Liver (tissue), 9 donors: ENCODE data around the gene SPTBN1. TPM values are rescaled to one million over a fixed set of nuclear protein-coding genes. Genes with fewer than 3 reads are reported as not detected.

Experiments used
- DNase-seq: peaks from one replicate; pipeline ENCODE4 v3.0.0-alpha.2; 2017; ENCODE audit warnings: low spot score
- H3K27ac ChIP-seq, 2 donors: one replicate each; pipeline ENCODE4 v1.7.0; 2013; ENCODE audit warnings: inconsistent platforms in 2 of 2, low read length in 2 of 2, control low read depth in 1 of 2, low read depth in 1 of 2, mild to moderate bottlenecking in 1 of 2
- H3K27me3 ChIP-seq, 4 donors: one replicate each; pipeline versions ENCODE4 v1.6.1 to v1.7.0; 2013; ENCODE audit warnings: low read length in 3 of 4, inconsistent platforms in 1 of 4, mild to moderate bottlenecking in 1 of 4, moderate library complexity in 1 of 4; ENCODE audit not compliant: control insufficient read depth in 4 of 4, insufficient read depth in 4 of 4
- H3K36me3 ChIP-seq, 4 donors: one replicate each; pipeline versions ENCODE4 v1.6.1 to v1.7.0; 2013; ENCODE audit warnings: low read length in 3 of 4, mild to moderate bottlenecking in 3 of 4, low read depth in 1 of 4, moderate library complexity in 1 of 4; ENCODE audit not compliant: control insufficient read depth in 4 of 4, insufficient read depth in 3 of 4
- H3K4me1 ChIP-seq, 4 donors: one replicate each; pipeline versions ENCODE4 v1.6.1 to v1.7.0; 2013; ENCODE audit warnings: low read length in 3 of 4, mild to moderate bottlenecking in 3 of 4, moderate library complexity in 1 of 4; ENCODE audit not compliant: control insufficient read depth in 4 of 4, insufficient read depth in 4 of 4
- H3K4me3 ChIP-seq, 3 donors: one replicate each; pipeline versions ENCODE4 v1.6.1 to v1.7.0; 2013; ENCODE audit warnings: low read length in 3 of 3, control low read depth in 1 of 3, low read depth in 1 of 3, mild to moderate bottlenecking in 1 of 3
- H3K9ac ChIP-seq, 2 donors: one replicate each; pipeline ENCODE4 v1.7.0; 2013; ENCODE audit warnings: low read length in 2 of 2, mild to moderate bottlenecking in 2 of 2, moderate library complexity in 2 of 2, control low read depth in 1 of 2, low read depth in 1 of 2
- H3K9me3 ChIP-seq, 4 donors: one replicate each; pipeline versions ENCODE4 v1.6.1 to v1.7.0; 2013; ENCODE audit warnings: low read length in 3 of 4; ENCODE audit not compliant: control insufficient read depth in 4 of 4
- CTCF ChIP-seq: fragments of 150-350 bp; IDR thresholded peaks from 2 replicates; pipeline ENCODE4 v1.5.1; 2017; ENCODE audit warnings: improper control_type of control experiment, low read depth, low read length; ENCODE audit not compliant: missing input control
- FOXA1 ChIP-seq: IDR thresholded peaks from 2 replicates; pipeline ENCODE4 v1.6.1; 2016; ENCODE audit warnings: antibody characterized with exemption
- FOXA2 ChIP-seq: IDR thresholded peaks from 2 replicates; pipeline ENCODE4 v1.6.1; 2016; ENCODE audit warnings: antibody characterized with exemption
- GABPA ChIP-seq, 2 donors: IDR thresholded peaks in 1 of 2; conservative IDR thresholded peaks in 1 of 2; 2 replicates each; pipeline ENCODE4 v1.6.1; 2016; ENCODE audit warnings: antibody characterized with exemption in 2 of 2, mild to moderate bottlenecking in 1 of 2, moderate library complexity in 1 of 2
- HNF4A ChIP-seq, 2 donors: conservative IDR thresholded peaks; 2 replicates each; pipeline ENCODE4 v1.6.1; 2016; ENCODE audit warnings: antibody characterized with exemption in 2 of 2, mild to moderate bottlenecking in 2 of 2
- HNF4G ChIP-seq: IDR thresholded peaks from 2 replicates; pipeline ENCODE4 v1.6.1; 2016; ENCODE audit warnings: antibody characterized with exemption
- JUND ChIP-seq, 2 donors: IDR thresholded peaks; 2 replicates each; pipeline ENCODE4 v1.6.1; 2016; ENCODE audit warnings: antibody characterized with exemption in 2 of 2
- MAX ChIP-seq: IDR thresholded peaks from 2 replicates; pipeline ENCODE4 v1.6.1; 2016; ENCODE audit warnings: antibody characterized with exemption
- NR2F2 ChIP-seq: IDR thresholded peaks from 2 replicates; pipeline ENCODE4 v1.6.1; 2016; ENCODE audit warnings: antibody characterized with exemption
- RAD21 ChIP-seq, 2 donors: IDR thresholded peaks; 2 replicates each; pipeline ENCODE4 v1.6.1; 2016; ENCODE audit warnings: antibody characterized with exemption in 2 of 2, mild to moderate bottlenecking in 2 of 2
- RXRA ChIP-seq, 2 donors: IDR thresholded peaks; 2 replicates each; pipeline ENCODE4 v1.6.1; 2017 to 2018; ENCODE audit warnings: antibody characterized with exemption in 2 of 2, mild to moderate bottlenecking in 1 of 2
- SP1 ChIP-seq: IDR thresholded peaks from 2 replicates; pipeline ENCODE4 v1.6.1; 2018; ENCODE audit warnings: antibody characterized with exemption, mild to moderate bottlenecking
- TAF1 ChIP-seq: conservative IDR thresholded peaks from 2 replicates; pipeline ENCODE4 v1.6.1; 2016; ENCODE audit warnings: antibody characterized with exemption, mild to moderate bottlenecking
- ZBTB33 ChIP-seq: IDR thresholded peaks from 2 replicates; pipeline ENCODE4 v1.6.1; 2016; ENCODE audit warnings: antibody characterized with exemption
- WGBS: extraction: QIAGEN DNeasy Blood & Tissue Kit; methylation state at CpG from one replicate; pipeline ENCODE4 v1.1.7; 2013; 5-methylcytosine and 5-hydroxymethylcytosine counted together
- polyA plus RNA-seq, 2 donors: library from polyadenylated mRNA; stranded (reverse) in 1 of 2; unstranded in 1 of 2; fragments of 200-250 nt in 1 of 2; fragments of >200 nt in 1 of 2; fragmentation: Nextera tagmentation in 1 of 2; extraction: Ambion mirVana in 1 of 2; gene quantifications; one replicate each; pipeline versions ENCODE4 v1.2.1 to v1.2.3, GENCODE V29; 2013 to 2015
- total RNA-seq, 2 donors: library from RNA; depleted of rRNA; stranded (reverse); fragments of >200 nt; gene quantifications; one replicate each; pipeline ENCODE4 v1.2.3, GENCODE V29; 2014
- donor health status: healthy.
- donor health status: healthy.
- donor health status: healthy.
- donor health status: healthy.
- donor health status: healthy.

The SPTBN1 gene
- total and polyA plus RNA-seq, 4 donors, result 44.8 to 191 (median 75.9) TPM

GRCh38 chr2:54652540-54652939, 196.4 kb downstream of the SPTBN1 start:
- Histone ChIP-seq H3K9ac (no peak overlapping the region), H3K36me3 (peaks cover 20 to 98% (median 90%) of the 10 kb centered on the region in 4 donors), H3K27me3 (no peaks in the 10 kb centered on the region), H3K4me3 (no peak overlapping the region), H3K4me1 (no peaks in the 10 kb centered on the region), H3K27ac (no peak overlapping the region), H3K9me3 (no peaks in the 10 kb centered on the region)
- 95% methylated on average over 1 of the region's 1 CpG for WGBS
- TF ChIP-seq RAD21 (IDR thresholded peaks at IDR 0.05) (no peak), HNF4G (no peak), MAX (no peak), GABPA (IDR thresholded peaks at IDR 0.05 in 1 of 2, conservative IDR thresholded peaks at IDR 0.05 in 1 of 2) (no peak), SP1 (no peak), HNF4A (conservative IDR thresholded peaks at IDR 0.05) (no peak), TAF1 (no peak), CTCF (no peak), FOXA2 (no peak), ZBTB33 (no peak), RXRA (IDR thresholded peaks at IDR 0.05) (no peak), NR2F2 (no peak)
- DNase-seq, result no peak

- Histone ChIP-seq H3K9ac (no peak overlapping the region), H3K27ac (no peak overlapping the region), H3K9me3 (no peaks in the 10 kb centered on the region), H3K27me3 (no peaks in the 10 kb centered on the region), H3K36me3 (peaks cover 18 to 98% (median 88%) of the 10 kb centered on the region in 4 donors), H3K4me3 (no peak overlapping the region), H3K4me1 (no peaks in the 10 kb centered on the region)
- TF ChIP-seq HNF4G (no peak), JUND (IDR thresholded peaks at IDR 0.05) (no peak), FOXA1 (no peak), TAF1 (no peak), ZBTB33 (no peak), RXRA (IDR thresholded peaks at IDR 0.05) (no peak), HNF4A (conservative IDR thresholded peaks at IDR 0.05) (no peak)
- DNase-seq, result no peak
- WGBS, result 96% methylated on average over 26 of the region's 26 CpGs
These were observed 197.6 kb downstream of the SPTBN1 start for GRCh38 chr2:54653572-54654204.
